HG03064 (cell line): ENCODE data around the gene CCDC68.
"Not testable (repeated sequence)": the region's sequence is repeated elsewhere in the genome, so short reads cannot be mapped to it uniquely, and the experiment has no call there.

Source experiments
- ATAC-seq: cut with Tn5 transposase; IDR thresholded peaks from one replicate; pipeline ENCODE4 v1.9.1; 2021; ENCODE audit warnings: low read depth; ENCODE audit not compliant: unreplicated experiment

Gene CCDC68, protein sequence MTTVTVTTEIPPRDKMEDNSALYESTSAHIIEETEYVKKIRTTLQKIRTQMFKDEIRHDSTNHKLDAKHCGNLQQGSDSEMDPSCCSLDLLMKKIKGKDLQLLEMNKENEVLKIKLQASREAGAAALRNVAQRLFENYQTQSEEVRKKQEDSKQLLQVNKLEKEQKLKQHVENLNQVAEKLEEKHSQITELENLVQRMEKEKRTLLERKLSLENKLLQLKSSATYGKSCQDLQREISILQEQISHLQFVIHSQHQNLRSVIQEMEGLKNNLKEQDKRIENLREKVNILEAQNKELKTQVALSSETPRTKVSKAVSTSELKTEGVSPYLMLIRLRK

DNA sequence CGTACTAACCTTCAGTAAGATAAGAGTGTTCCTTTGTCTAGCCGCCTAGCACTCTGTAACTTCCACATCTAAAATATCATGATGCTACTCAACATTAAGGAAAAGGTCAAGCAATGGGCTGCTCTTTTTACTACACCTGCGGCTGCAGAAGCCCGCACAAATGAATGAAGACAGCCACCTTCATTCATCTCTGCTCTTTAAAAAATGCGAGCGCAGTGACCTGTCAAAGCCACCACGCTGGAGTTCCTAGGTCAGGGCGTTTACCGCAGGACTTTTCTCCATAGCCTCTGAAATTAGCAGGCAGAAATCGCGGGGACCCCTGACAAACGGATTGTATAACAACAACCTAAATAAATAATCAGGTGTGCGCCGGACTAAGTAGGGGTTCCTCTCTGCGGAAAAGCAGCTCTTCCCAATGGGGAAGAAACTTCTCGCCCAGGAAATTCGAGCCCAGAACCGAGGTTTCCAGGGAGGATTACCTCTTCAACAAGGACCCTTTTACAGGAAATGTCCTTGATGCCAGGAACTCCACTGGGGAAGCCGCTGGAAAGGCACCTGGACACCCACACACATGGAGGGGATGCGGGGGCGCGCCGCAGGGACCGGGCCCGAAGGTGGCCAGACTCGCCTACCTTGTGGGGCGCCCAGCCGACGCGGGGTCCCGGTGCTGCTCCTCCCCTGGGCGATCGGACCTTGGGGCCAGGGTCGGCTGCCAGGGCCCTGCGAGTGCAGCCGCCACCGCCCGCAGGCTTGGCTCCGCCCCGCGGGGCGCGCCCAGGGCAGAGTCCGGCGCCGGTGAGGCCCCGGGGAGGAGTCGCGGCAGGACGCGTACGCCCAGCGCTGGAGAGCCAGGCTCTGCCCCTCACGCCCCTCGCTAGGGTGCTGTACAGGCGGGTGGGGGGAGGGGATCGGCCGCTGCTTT lies at the start of gene CCDC68:
CCDC68 (minus strand) TSS at position 758 of the 922 bp plus-strand sequence. CDS start 16,670 bp downstream, outside the sequence.
- ATAC-seq, result no peak

DNA sequence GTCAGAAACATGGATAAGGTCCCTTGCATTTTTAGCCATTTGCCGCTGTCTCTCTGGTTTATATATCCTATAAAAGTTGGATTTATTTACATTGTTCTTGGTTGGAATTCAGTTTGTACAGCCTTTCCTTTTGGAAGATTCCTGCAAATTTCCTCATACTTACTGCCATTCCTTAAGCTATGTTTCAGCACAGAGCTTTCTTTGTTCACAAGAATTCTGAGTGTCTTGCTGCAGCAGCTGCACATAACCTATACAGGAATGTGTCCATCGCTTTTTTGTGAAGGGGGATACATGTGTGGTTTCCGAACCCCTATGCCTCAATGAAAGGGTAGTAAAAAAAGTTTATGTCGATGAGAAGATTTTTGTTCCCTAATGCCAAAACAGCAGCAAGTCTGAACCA lies 48.3 kb upstream of the CCDC68 start:
- no peak for ATAC-seq

DNA sequence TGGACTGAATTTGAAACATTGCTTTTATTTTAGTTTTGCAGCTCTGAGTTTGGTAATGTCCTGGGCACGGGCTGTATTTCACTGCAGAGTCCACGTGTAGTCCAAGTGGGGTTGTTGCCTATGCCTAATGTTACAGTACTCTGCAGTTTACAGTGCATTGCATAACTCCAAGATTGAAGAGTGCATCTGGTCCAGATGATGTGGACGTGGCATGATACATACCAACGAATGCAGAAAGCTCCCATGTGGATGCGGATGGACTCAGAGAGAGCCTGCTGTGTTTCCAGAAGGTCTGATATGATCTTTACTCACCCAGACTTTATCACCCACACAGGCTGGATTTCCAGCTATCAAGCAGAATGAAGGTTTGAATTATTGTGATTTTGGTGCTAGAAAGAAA lies 44.4 kb upstream of the CCDC68 start:
- no peak for ATAC-seq

DNA sequence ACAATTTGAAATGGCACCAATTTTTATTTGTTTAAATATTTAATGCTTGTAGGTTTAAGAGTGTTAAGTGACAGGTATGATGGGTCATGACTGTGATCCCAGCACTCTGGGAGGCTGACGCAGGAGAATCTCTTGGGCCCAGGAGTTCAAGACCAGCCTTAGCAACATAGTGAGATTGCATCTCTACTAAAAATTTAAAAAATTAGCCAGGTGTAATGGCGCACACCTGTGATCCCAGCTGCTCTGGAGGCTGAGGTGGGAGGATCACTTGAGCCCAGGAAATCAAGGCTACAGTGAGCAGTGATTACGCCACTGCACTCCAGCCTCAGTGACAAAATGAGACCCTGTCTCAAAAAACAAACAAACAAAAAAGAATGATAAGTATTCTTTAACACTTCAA lies 43.0 kb upstream of the CCDC68 start:
- ATAC-seq, result no peak

DNA sequence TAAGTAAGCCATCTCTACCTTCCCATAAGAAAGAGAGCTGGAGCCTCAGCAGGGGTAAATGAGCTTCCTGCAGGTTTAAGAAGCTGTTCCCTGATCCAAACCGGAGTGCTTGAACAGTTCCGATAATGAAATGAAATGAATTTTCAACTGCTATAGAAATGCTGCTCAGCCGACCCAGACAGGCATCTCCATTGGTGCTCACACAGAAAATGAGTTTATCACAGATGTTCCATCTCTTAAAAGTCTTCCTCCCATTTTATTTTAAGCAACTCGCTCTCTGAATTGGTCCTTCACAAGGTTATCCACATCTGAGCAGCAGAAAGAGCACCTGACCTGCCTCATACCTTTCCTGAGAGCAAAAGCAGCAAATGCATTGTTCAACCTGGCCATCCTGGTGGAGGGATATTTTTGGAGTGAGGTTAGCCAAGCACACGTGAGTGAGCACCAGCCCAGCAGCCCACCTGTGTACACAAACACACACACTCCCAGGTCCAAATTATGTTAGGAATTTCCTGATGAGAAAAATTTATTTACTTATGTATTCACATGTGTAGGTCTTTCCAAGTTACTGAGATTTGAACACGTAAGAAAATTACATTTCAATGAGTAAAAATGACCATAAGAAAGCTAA lies 42.2 kb upstream of the CCDC68 start:
- ATAC-seq, result no peak

DNA sequence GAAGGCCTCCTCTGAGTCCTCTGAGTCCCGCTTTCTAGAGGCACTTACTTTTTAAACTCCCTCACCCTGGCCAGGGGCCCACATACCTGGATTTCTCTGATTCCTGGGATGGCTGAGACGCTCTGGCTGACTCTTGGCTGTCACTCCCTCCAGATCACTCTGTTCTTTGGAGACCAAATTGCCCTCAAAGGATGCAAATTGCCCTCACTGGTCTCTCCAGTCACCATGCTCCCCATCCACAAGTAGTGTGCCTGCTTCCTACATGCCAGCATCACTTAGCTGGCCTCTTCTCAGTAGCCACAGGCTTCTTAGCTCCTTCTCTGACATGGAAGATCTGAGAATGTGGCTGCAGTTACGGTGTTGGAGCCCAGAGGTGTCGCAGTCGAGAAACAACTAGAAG lies 41.3 kb upstream of the CCDC68 start:
- ATAC-seq, result no peak

DNA sequence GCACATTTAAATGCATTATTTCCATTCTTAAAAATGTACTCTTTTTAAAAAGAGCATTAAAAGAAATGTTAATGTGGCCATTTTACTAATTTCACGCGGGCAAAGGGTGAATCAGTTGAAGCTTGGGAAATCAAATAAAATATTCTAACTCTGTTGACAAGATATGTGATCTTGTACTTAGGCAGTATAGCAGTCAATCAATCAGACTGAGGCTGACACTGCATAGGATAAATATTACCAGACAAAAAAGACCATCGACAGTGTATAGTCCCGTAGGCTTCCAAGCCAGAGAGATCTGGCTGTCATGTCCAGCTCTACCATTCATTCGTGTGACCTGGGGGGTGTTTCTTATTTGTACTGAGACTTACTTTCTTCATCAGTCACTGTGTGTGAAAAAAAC lies 39.8 kb upstream of the CCDC68 start:
- ATAC-seq, result no peak

DNA sequence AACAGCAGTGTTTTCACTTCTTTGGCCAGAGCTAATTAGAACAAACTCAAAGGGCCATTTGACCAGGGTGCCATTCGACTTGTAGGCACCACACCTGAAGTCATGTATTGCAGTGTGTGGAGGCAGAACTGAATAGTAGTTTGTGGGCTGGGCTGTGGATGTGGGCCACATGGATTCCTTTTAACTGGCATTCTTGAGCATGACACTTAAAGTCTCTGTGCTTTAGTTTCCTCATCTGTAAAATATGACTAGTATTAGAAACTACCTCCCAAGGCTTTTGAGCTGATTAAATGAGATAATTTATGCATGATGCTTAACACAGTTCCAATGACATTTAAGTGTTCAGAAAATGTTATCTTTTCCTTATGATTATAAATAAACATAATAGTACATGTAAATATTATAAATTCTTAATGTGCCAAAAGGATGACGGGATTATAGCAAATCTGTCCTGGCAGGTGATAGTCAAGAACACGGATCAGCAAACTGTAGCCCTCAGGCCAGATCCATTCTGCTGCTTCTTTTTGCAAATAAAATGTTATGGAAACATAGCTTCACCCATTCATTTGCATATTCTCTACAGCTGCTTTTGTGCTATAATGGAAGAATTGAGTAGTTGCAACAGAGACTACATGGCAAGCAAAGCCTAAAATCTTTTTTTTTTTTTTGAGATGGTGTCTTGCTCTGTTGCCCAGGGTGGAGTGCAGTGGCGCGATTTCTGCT lies 36.3 kb upstream of the CCDC68 start:
- ATAC-seq, result no peak

DNA sequence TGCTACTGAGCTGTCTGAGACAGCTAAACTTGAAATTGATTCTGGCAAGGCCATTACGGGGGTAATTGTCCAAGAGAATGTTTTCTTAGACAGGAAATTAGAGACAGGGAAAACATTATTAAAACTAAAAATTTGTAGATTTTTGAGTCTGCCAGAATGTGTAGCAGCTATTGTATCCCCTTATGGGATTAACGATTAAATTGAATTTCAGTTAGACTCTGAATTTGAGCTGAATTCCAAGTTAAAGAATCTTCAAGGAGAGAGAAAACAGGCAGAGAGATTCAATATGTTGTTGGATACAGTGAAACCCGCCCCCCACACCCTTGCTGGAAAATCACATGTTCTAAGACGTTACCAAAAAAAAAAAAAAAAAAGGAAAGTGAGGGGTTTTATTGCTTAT lies 32.7 kb upstream of the CCDC68 start:
- ATAC-seq, result no peak

DNA sequence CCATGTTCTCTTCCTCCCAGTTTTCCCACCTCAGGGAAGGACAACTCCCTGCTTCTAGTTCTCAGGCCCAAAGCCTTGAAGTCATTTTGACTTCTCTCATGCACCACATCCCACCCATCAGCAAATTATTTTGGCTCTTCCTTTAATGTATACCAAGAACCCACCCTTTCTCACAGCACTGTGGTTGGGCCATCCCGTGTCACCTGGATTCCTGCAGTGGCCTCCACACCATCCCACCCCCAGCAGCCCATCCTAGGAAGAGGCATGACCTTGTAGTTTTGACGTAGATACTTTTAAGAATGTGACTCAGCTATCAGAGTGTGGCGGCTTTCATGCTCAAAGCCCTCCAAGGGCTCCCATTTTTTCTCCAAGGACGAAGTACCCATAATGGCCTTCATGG lies 25.6 kb upstream of the CCDC68 start:
- no peak for ATAC-seq

DNA sequence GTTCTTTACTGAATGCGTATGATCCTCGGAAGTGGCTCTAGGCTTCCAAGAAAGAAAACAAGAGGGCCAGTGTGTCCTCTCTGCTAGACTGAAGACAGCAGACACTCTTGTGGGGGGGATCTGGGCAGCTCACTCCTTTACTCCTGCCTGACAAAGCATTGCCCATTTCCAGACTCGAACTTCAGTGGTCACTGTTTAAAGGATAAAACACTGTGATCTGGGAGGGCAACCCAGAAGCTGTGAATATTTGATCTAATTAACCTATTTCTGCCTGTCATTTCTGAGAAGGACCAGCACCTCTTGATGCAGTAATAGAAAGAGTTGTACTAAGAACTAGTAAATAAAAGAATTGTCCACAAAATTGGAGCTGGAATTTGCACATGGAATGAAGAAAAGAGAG lies 24.5 kb upstream of the CCDC68 start:
- no peak for ATAC-seq

DNA sequence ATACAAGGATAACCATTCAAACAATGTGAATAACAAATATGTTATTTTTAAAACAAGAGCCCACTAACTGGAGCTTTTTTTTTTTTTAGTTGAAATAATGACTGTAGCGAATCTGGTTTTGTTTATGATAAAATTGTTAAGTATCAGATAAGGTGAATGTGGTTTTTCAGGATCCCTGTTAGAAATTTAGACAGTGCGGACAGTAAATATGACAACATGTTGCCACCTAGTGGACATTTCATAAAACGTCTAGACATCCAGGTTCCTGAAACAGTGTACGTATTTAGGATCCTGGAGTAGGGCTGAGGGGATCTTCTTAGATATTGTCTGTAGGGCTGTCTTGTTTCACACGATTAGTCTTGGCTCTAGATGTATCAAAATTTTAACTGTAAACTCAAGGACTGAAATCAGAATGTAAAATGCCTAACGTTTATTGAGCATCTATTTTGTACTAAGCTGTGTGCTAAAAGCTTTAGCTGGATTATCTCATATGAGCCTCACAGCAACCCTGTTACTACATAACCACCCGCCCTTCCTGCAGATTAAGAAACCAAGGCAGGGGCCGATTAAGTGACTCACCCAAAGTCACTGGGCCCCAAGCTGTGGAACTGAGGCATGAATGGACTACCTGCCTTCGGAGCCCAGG lies 23.9 kb upstream of the CCDC68 start:
- ATAC-seq, result peak; percentile 65

DNA sequence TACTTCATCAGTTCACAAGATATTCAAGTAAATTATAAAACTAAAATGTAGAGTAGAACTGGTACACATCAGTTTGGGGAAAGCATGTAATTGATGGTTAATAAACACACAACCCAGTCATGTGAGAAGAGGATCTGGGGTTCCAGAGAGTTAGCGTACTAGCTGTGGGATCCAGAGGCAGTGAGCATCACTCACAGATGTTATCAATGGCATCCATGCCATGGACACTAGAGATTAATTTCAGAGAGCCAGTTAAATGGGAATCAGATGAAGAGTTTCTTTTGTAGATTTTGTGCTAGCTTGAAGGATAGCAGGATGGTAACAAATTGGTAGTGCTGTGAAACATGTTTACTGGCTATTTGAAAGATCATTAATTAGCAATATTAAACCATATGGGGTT lies 21.8 kb upstream of the CCDC68 start:
- no peak for ATAC-seq

DNA sequence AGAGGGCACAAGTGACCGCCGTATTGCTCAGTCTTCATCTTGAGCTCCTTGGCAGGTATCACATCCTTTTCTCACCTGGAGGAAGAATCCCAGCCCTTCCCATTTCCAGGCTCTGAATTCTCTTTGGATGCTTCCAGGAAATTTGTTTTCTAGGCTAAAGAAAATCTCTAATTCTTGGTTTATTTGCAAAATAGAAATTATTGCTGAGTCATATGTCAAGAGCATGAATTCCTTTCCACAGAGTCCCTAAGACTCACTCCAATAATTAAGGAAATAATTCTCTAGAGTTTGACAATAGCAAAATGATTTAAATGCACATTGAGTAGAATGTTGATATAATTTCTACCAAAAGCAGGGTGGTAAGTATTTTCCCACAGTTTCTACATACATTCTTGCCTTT lies 16.3 kb upstream of the CCDC68 start:
- ATAC-seq, result no peak

DNA sequence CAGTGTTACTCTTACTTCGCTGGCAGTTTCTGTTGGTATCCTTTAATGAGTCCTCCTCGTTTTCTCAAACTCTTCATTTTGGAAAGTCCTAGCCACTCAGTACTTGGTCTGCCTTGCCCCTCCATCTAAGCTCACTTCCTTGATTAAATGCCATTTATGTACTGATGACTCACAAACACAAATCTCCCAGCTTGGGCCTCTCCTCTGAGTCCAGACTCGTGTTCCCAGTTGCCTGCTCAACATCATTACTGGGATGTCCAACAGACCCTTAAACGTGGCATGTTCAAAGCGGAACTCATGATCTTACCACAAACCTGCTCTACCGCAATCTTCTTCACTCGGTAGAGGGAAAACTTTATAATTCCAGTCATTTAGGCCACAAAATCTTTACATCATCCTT lies 13.8 kb upstream of the CCDC68 start:
- no peak for ATAC-seq

DNA sequence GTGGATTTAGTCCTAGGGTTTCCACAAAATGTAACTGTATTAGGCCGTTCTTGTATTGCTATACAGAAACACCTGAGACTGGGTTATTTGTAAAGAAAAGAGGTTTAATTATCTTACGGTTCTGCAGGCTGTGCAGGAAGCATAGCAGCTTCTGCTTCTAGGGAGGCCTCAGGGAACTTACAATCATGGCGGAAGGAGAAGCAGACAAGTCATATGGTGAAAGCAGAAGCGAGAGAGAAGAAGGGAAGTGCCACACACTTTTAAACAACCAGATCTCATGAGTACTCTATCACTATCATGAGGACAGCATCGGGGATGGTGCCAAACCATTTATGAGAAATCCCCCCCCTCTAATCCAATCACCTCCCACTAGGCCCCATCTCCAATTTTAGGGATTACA lies 9.5 kb upstream of the CCDC68 start:
- ATAC-seq, result no peak

DNA sequence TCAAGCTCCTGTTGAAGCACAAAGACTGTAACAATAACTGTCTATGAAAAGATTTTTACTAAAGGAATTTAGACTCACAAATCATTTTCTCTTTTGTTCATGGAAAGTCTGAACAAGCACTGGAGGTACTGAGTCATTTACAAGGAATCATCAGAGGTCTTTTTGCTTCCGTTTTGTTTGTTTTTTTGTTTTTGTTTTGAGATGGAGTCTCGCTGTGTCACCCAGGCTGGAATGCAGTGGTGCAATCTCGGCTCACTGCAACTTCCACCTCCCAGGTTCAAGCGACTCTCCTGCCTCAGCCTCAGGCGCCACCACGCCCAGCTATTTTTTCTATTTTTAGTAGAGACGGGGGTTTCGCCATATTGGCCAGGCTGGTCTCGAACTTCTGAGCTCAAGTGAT lies 9.0 kb upstream of the CCDC68 start:
- not testable (repeated sequence) for ATAC-seq

DNA sequence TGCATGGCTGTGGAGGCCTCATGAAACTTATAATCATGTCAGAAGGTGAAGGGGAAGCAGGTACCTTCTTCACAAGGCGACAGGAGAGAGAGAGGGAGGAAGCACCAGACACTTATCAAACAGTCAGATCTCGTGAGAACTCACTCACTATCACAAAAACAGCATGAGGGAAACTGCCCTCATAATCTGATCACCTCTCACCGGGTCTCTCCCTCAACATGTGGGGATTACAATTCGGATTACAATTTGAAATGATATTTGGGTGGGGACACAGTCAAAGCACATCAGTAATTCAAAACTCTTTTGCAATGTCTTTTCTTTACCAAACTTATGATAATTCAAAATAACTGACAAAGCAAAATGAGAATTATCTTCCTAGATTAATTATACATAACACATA lies 8.5 kb upstream of the CCDC68 start:
- no peak for ATAC-seq

DNA sequence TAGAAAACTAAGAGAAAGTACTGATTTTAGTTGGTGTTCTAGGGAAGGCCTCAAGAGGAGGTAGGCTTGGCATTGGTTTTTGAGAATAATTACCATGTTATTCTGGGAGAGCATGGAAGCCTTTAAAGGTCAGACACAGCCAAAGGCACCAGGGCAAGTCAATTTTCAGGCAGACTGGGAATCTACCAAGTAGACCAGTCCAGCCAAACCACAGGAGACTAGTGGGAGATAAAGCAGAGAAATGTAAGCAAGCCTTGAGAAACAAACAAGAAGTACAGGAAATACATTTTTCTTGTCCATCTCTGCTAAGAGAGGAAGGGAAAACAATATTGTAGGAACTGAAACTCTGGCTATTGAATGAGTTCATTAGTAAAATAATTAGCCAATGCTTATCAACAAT lies 5.5 kb upstream of the CCDC68 start:
- ATAC-seq, result no peak

DNA sequence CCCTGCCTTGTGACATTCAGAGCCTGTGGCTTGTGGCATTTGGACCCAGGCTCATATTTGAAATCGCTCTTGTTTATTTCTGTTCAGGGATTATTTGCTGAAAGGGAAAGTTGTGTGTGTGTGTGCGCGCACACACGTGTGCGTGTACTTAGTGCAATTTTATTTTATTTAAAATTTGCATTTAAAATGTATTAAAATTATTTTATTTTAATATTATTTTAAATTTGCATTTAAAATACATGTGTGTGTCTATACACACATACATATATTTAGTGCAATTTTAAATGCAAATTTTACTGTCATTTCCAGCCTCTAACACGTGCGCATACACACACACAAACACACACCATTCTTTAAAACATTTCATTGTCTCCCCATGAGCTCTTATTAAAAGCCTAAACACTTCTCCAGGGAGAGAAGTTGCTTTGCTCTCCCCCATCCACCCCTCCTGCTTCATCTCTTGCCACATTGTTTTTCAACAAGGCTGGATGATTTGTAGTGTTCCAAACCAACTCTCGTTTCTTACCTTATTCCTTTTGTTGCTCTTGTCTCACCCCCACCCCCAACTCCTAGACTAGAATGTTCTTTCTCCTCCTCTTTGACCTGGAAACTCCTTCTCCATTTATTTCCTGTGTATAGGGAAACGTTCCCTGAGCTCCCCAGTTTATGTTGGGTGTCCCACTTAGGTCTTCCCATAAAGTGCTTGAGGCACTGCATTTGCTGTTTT lies 3.8 kb upstream of the CCDC68 start:
- ATAC-seq, result no peak
